Adrenal gland (tissue), 12 donors: Measurements from ENCODE around the gene RBM17. TPM values are rescaled to one million over a fixed set of nuclear protein-coding genes. Genes with fewer than 3 reads are reported as not detected.
"Not testable (repeated sequence)": the region's sequence is repeated elsewhere in the genome, so short reads cannot be mapped to it uniquely, and the experiment has no call there.

Experiments used
- DNase-seq, 7 donors: peaks; one replicate each; pipeline ENCODE4 v3.0.0-alpha.2; 2019 to 2020
- H3K27ac ChIP-seq, 5 donors: fragments of 200-600 bp; sonication (generic) in 4 of 5; 1 replicate in 3 of 5; 2 replicates in 2 of 5; pipeline versions ENCODE4 v1.5.1 to v1.8.0; 2016 to 2020; ENCODE audit warnings: mild to moderate bottlenecking in 1 of 5
- H3K27me3 ChIP-seq: fragments of 200-600 bp; 2 replicates; pipeline ENCODE4 v1.8.0; 2021
- H3K36me3 ChIP-seq, 2 donors: fragments of 200-600 bp; replicated peaks in 1 of 2; 1 replicate in 1 of 2; 2 replicates in 1 of 2; pipeline versions ENCODE4 v1.5.1 to v1.8.0; 2018 to 2022
- H3K4me1 ChIP-seq, 2 donors: fragments of 200-600 bp; replicated peaks in 1 of 2; 1 replicate in 1 of 2; 2 replicates in 1 of 2; pipeline versions ENCODE4 v1.5.1 to v1.8.0; 2018 to 2021
- H3K4me3 ChIP-seq, 4 donors: fragments of 200-600 bp; sonication (generic) in 3 of 4; one replicate each; pipeline ENCODE4 v1.5.1; 2016 to 2018
- H3K9me3 ChIP-seq, 3 donors: fragments of 200-600 bp; sonication (generic) in 1 of 3; replicated peaks in 1 of 3; 1 replicate in 2 of 3; 2 replicates in 1 of 3; pipeline versions ENCODE4 v1.5.1 to v1.8.0; 2016 to 2021
- CTCF ChIP-seq, 6 experiments: fragments of 450-650 bp in 4 of 6; fragments of 200-600 bp in 2 of 6; sonication (generic) in 1 of 6; IDR thresholded peaks; 1 replicate in 5 of 6; 2 replicates in 1 of 6; pipeline versions ENCODE4 v1.5.1 to v1.8.0; 2016 to 2021; ENCODE audit warnings: antibody characterized with exemption in 6 of 6, mild to moderate bottlenecking in 2 of 6, moderate library complexity in 1 of 6
- POLR2A ChIP-seq, 2 donors: fragments of 450-650 bp; IDR thresholded peaks; one replicate each; pipeline ENCODE4 v1.6.1; 2017; ENCODE audit warnings: antibody characterized with exemption in 2 of 2, mild to moderate bottlenecking in 2 of 2, moderate library complexity in 1 of 2
- WGBS, 4 donors: extraction: QIAGEN DNeasy Blood & Tissue Kit in 2 of 4; methylation state at CpG; one replicate each; pipeline versions ENCODE4 v1.1.5 to v1.1.7; 2013 to 2017; 5-methylcytosine and 5-hydroxymethylcytosine counted together
- intact Hi-C, 2 donors: fragments of 100-400 bp; cut with DNase I; formaldehyde crosslinking; loops; one replicate each; pipeline versions ENCODE4 v1.14.1 to v1.15.0; 2022 to 2023
- polyA plus RNA-seq, 3 donors: library from polyadenylated mRNA; stranded (reverse); fragments of 200-250 nt in 2 of 3; fragments of 350-450 nt in 1 of 3; fragmentation: Illumina TruSeq in 1 of 3; extraction: RNeasy Lipid Tissue Mini Kit (QIAGEN cat#74804) in 1 of 3; gene quantifications; one replicate each; pipeline ENCODE4 v1.2.3, GENCODE V29; 2013 to 2014
- total RNA-seq, 9 donors: library from RNA; depleted of rRNA in 4 of 9; stranded (reverse); fragments of >200 nt in 4 of 9; fragments of 120-200 nt in 1 of 9; fragmentation: NEBNext Ultra II Directional in 1 of 9; extraction: Animal tissue kit (Norgen Biotek cat#: 25700) in 1 of 9; gene quantifications; one replicate each; pipeline versions ENCODE4 v1.1.0 to v1.2.4, GENCODE V29; 2013 to 2023
- donor health status: healthy with polysubstance abuse.
- donor health status: Bipolar disorder and iron deficiency.
- donor health status: DM: yes; HTN: yes; CAD: no.
- donor health status: DM: no; HTN: no; CAD: no.
- donor health status: DM: no; HTN: no; CAD: no.
- donor health status: DM: yes; HTN: yes; CAD: no.

Gene RBM17
- total and polyA plus RNA-seq, 12 donors = 31.9 to 123 (median 66.0) TPM

GRCh38 chr10:6064119-6064518 lies 24.7 kb upstream of the RBM17 start:
- no peak overlapping the region for H3K27ac ChIP-seq
- peak in 2 of 7 donors; percentile 3 to 27 for DNase-seq
- intact Hi-C loops = no loop called here
- H3K36me3 ChIP-seq = no peaks in the 10 kb centered on the region
- TF ChIP-seq POLR2A (IDR thresholded peaks at IDR 0.05) (no peak), CTCF (IDR thresholded peaks at IDR 0.05) (no peak)
- no peaks in the 10 kb centered on the region for H3K27me3 ChIP-seq
- H3K9me3 ChIP-seq = no peaks in the 10 kb centered on the region
- 82 to 86% (median 83%) methylated on average over 7 of the region's 7 CpGs for WGBS, 4 donors
- no peak overlapping the region for H3K4me3 ChIP-seq
- peaks cover 0 to 16% of the 10 kb centered on the region in 2 donors for H3K4me1 ChIP-seq

GRCh38 chr10:6064726-6065125 lies 24.1 kb upstream of the RBM17 start:
- intact Hi-C loops, H3K36me3 ChIP-seq, H3K4me3 ChIP-seq, H3K9me3 ChIP-seq, H3K27me3 ChIP-seq, DNase-seq: not testable (repeated sequence)
- 88 to 94% (median 89%) methylated on average over 3 of the region's 3 CpGs for WGBS, 4 donors
- peak overlapping the region in 1 of 5 donors; percentile 63 for H3K27ac ChIP-seq
- peaks cover 0 to 16% of the 10 kb centered on the region in 2 donors for H3K4me1 ChIP-seq

- Histone ChIP-seq H3K36me3 (no peaks in the 10 kb centered on the region), H3K27ac (peak overlapping the region in 4 of 5 donors; percentile 11 to 66 (median 42)), H3K27me3 (no peaks in the 10 kb centered on the region), H3K4me1 (peaks cover 0 to 16% of the 10 kb centered on the region in 2 donors), H3K9me3 (no peaks in the 10 kb centered on the region), H3K4me3 (no peak overlapping the region)
- intact Hi-C loops = no loop called here
- TF ChIP-seq CTCF (IDR thresholded peaks at IDR 0.05) = no peak
- TF ChIP-seq POLR2A (IDR thresholded peaks at IDR 0.05) = no peak
- DNase-seq = peak in 1 of 7 donors; percentile 38
- 82 to 93% (median 85%) methylated on average over 3 of the region's 3 CpGs for WGBS, 4 donors
Observed at GRCh38 chr10:6065406-6065805, 23.4 kb upstream of the RBM17 start.

- TF ChIP-seq CTCF (IDR thresholded peaks at IDR 0.05) = no peak
- no peak for TF ChIP-seq POLR2A (IDR thresholded peaks at IDR 0.05)
- Histone ChIP-seq H3K4me1 (peaks cover 0 to 16% of the 10 kb centered on the region in 2 donors), H3K36me3 (no peaks in the 10 kb centered on the region), H3K27ac (peak overlapping the region in 4 of 5 donors; percentile 21 to 84 (median 58)), H3K27me3 (no peaks in the 10 kb centered on the region), H3K9me3 (no peaks in the 10 kb centered on the region), H3K4me3 (no peak overlapping the region)
- DNase-seq = peak in 2 of 7 donors; percentile 26 to 63
- 39 to 53% (median 42%) methylated on average over 4 of the region's 4 CpGs for WGBS, 4 donors
- intact Hi-C loops = no loop called here
Observed at GRCh38 chr10:6065835-6066234, 23.0 kb upstream of the RBM17 start.

GRCh38 chr10:6067457-6067856 lies 21.4 kb upstream of the RBM17 start:
- Histone ChIP-seq H3K9me3 (no peaks in the 10 kb centered on the region), H3K27me3 (no peaks in the 10 kb centered on the region), H3K27ac (no peak overlapping the region), H3K4me3 (no peak overlapping the region), H3K4me1 (peaks cover 0 to 16% of the 10 kb centered on the region in 2 donors), H3K36me3 (no peaks in the 10 kb centered on the region)
- intact Hi-C loops = no loop called here
- DNase-seq = peak in 1 of 7 donors; percentile 14
- 61 to 74% (median 62%) methylated on average over 4 of the region's 4 CpGs for WGBS, 4 donors
- TF ChIP-seq CTCF (IDR thresholded peaks at IDR 0.05) (no peak), POLR2A (IDR thresholded peaks at IDR 0.05) (no peak)
